ENCODE measurements around the gene RNF126.
A peak's percentile ranks its signal among the peaks of the same experiment; 100 is the strongest.

RNF126 gene

GRCh38 chr19:642767-643727 lies 20.0 kb downstream of the RNF126 start:
- DNase-seq (ENCODE audit: extremely low spot score), result no peak
- no peak for TF ChIP-seq CTCF (IDR thresholded peaks at IDR 0.05; ENCODE audit: control extremely low read depth, extremely low read depth, low read depth, missing control alignments)
- ChIA-PET POLR2A (no interaction called here), CTCF (no interaction called here)

- POLR2A ChIA-PET, result no interaction called here
- no peak for DNase-seq (ENCODE audit: extremely low spot score)
- CTCF ChIA-PET, result no interaction called here
- no peak for TF ChIP-seq CTCF (IDR thresholded peaks at IDR 0.05; ENCODE audit: control extremely low read depth, extremely low read depth, low read depth, missing control alignments)
Observed at GRCh38 chr19:641702-642101, 21.3 kb downstream of the RNF126 start.

GRCh38 chr19:640606-641189 lies 22.3 kb downstream of the RNF126 start:
- ChIA-PET POLR2A (no interaction called here), CTCF (no interaction called here)
- TF ChIP-seq CTCF (IDR thresholded peaks at IDR 0.05; ENCODE audit: control extremely low read depth, extremely low read depth, low read depth, missing control alignments), result no peak
- no peak for DNase-seq (ENCODE audit: extremely low spot score)

GRCh38 chr19:640161-640558 lies 22.9 kb downstream of the RNF126 start:
- no peak for TF ChIP-seq CTCF (IDR thresholded peaks at IDR 0.05; ENCODE audit: control extremely low read depth, extremely low read depth, low read depth, missing control alignments)
- ChIA-PET CTCF (no interaction called here), POLR2A (no interaction called here)
- DNase-seq (ENCODE audit: extremely low spot score), result no peak

GRCh38 chr19:639253-640160 lies 23.5 kb downstream of the RNF126 start, which contains the start of gene FGF22:
Gene FGF22 (plus strand): TSS chr19:639879. CDS start chr19:639926, 47 bp downstream.
- peak; percentile 97 for DNase-seq (ENCODE audit: extremely low spot score)
- POLR2A ChIA-PET, result no interaction called here
- CTCF ChIA-PET, result no interaction called here
- no peak for TF ChIP-seq CTCF (IDR thresholded peaks at IDR 0.05; ENCODE audit: control extremely low read depth, extremely low read depth, low read depth, missing control alignments)

GRCh38 chr19:638906-639252 lies 24.1 kb downstream of the RNF126 start:
- no peak for TF ChIP-seq CTCF (IDR thresholded peaks at IDR 0.05; ENCODE audit: control extremely low read depth, extremely low read depth, low read depth, missing control alignments)
- ChIA-PET POLR2A (no interaction called here), CTCF (no interaction called here)
- no peak for DNase-seq (ENCODE audit: extremely low spot score)
